GM12891 (cell line): Measurements from ENCODE around the gene MPZL1.

Experiments
- POLR2A ChIP-seq: IDR thresholded peaks from 2 replicates; pipeline ENCODE4 v1.6.1; 2011; ENCODE audit warnings: low read depth, low read length, control low read depth
- POLR2AphosphoS5 ChIP-seq: IDR thresholded peaks from 2 replicates; pipeline ENCODE4 v1.6.1; 2011; ENCODE audit warnings: low read depth, low read length, control low read depth
- POU2F2 ChIP-seq: IDR thresholded peaks from 2 replicates; pipeline ENCODE4 v1.6.1; 2011; ENCODE audit warnings: low read depth, mild to moderate bottlenecking, control low read depth, low read length, moderate library complexity
- SPI1 ChIP-seq: IDR thresholded peaks from 2 replicates; pipeline ENCODE4 v1.6.1; 2011; ENCODE audit warnings: low read depth, low read length, control low read depth
- TAF1 ChIP-seq: IDR thresholded peaks from 2 replicates; pipeline ENCODE4 v1.6.1; 2011; ENCODE audit warnings: low read depth, low read length, control low read depth

DNA sequence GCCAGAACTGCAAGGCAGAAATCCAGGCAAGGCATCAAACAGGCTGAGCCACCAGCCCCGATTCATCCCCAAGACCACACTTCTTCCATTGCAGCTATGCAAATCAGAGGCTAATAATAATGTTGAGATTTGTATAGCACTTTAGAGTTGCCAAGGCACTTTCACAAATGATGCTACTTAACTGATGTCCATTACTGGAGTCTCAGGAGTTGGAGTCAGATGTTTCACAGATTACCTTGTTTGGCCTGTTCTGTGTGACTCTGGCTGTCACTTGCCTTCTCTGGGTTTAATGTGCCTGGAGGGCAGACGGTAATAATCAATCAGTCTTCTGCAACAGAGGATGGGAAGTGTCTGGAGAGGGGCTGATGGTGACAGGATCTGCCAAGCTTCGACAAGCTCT, 40.8 kb upstream of the MPZL1 start:
- no peak for TF ChIP-seq TAF1
- TF ChIP-seq POLR2AphosphoS5: no peak
- TF ChIP-seq POLR2A: no peak
- no peak for TF ChIP-seq SPI1
- TF ChIP-seq POU2F2: no peak
